ENCODE results near the gene DDX31.

Gene DDX31

DNA sequence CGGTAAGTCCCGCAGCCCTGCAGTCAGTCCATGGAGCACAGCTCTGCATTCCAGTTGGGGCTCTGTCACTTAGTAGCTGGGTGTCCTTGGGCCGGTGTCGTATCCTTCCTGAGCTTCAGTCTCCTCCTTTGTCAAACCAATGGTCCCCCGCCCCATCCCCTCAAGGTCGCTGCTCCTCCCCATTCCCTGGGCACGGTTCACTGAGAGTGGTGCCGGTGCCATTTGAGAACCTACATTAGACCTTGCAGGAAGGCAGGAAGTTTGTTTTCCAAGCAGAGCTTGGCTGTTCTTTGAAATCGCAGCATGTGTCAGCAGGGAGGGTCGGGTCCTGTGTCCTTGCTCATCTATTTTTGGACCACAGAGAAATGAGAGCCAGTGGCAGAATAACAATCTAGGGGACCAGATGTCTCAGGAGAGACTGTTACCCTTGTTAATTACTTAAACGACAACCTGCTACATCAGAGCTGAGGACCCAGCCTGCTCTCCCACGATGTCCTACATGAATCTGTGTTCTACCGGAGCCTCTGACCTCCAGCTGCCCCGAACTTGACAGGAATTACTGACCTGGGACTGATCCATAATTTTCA, 109.1 kb downstream of the DDX31 start:
- TF ChIP-seq, protein P1, sequence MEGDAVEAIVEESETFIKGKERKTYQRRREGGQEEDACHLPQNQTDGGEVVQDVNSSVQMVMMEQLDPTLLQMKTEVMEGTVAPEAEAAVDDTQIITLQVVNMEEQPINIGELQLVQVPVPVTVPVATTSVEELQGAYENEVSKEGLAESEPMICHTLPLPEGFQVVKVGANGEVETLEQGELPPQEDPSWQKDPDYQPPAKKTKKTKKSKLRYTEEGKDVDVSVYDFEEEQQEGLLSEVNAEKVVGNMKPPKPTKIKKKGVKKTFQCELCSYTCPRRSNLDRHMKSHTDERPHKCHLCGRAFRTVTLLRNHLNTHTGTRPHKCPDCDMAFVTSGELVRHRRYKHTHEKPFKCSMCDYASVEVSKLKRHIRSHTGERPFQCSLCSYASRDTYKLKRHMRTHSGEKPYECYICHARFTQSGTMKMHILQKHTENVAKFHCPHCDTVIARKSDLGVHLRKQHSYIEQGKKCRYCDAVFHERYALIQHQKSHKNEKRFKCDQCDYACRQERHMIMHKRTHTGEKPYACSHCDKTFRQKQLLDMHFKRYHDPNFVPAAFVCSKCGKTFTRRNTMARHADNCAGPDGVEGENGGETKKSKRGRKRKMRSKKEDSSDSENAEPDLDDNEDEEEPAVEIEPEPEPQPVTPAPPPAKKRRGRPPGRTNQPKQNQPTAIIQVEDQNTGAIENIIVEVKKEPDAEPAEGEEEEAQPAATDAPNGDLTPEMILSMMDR (IDR thresholded peaks at IDR 0.05; ENCODE audit: control extremely low read depth, extremely low read depth, low read depth, missing control alignments): no peak
- CTCF ChIA-PET: no interaction called here
- no peak for DNase-seq (ENCODE audit: extremely low spot score)
- POLR2A ChIA-PET: no interaction called here

DNA sequence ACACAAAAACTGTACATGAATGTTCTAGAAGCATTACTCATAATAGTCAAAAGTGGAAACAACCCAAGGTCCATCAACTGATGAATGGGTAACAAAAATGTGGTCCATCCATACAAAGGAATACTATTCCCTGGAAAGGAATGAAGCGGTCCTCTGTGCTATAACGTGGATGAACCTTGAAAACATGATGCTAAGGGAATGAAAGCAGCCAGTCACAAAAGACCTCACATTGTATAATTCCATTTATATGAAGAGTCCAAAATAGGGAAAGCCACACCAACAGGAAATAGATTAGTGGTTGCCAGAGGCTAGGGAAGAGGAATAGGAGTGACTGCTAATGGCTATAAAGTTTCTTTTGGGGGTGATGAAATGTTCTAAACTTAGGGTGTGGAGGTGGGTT, 110.1 kb downstream of the DDX31 start:
- POLR2A ChIA-PET: no interaction called here
- TF ChIP-seq, protein P1 (IDR thresholded peaks at IDR 0.05; ENCODE audit: control extremely low read depth, extremely low read depth, low read depth, missing control alignments): no peak
- CTCF ChIA-PET: no interaction called here
- DNase-seq (ENCODE audit: extremely low spot score): no peak

DNA sequence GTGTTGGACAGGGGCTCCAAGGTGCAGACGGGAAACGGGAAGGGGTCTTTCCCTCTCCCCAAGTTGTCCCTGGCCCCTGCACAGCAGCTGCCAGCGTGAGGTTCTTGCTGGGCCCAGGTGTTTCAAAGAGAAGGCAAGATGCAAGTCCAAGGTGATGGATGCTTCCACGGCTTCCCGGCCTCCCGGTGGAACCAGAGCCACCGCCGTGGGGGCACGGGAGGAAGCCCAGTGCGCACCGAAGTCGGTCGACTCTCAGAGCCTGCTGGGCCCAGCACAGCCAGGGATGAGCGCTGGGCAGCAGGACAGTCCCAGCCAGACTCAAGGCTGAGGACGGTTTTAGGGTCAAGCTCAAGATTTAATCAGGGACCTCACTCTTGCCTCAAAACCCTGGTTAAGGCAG, 112.6 kb downstream of the DDX31 start:
- CTCF ChIA-PET: no interaction called here

DNA sequence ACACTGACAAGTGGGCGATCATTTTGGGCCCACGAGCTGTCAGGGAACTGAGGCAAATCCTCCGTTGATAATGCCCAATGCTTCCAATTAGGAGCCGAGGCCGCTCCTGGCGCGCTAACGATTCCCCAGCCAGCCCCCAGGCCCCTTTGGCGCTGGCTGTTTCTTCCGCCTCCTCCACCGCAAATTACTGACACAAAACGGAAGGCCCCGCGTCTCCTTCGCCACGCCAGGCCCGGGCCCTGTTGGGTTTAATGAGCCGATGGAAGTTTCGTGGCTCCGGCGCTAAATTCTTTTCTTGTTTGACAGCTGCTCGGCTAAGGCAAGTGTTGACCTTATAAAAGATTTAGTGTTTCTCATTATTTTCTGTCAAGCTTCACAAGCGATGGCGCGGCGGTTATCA, 113.1 kb downstream of the DDX31 start:
- ChIA-PET CTCF (no interaction called here), POLR2A (no interaction called here)
- no peak for DNase-seq (ENCODE audit: extremely low spot score)
- TF ChIP-seq, protein P1 (IDR thresholded peaks at IDR 0.05; ENCODE audit: control extremely low read depth, extremely low read depth, low read depth, missing control alignments): no peak

More for the DNA sequence above, 112.6 kb downstream of the DDX31 start:
- TF ChIP-seq, protein P1 (IDR thresholded peaks at IDR 0.05; ENCODE audit: control extremely low read depth, extremely low read depth, low read depth, missing control alignments): no peak
- no peak for DNase-seq (ENCODE audit: extremely low spot score)
- POLR2A ChIA-PET: no interaction called here

DNA sequence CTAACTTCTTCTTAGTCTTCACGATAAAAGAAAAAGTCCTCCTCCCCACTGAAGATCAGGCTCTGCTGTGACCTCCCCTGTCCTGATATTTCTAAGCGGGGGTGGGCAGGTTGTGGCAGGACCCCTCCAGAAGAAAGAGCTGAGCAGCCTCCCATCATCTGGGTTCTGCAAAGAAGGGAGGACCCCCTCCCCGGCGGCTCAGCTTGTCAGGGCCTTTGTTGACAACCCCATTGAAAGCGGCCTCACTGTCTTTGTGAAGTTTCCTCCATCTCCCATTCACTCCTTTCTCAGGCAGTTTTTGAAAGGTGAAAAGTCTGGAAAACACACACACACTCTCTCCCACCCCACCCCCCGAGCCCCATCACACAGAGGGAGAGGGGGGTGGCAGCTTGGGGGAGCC, 113.5 kb downstream of the DDX31 start:
- DNase-seq (ENCODE audit: extremely low spot score): no peak
- ChIA-PET POLR2A (no interaction called here), CTCF (no interaction called here)
- TF ChIP-seq, protein P1 (IDR thresholded peaks at IDR 0.05; ENCODE audit: control extremely low read depth, extremely low read depth, low read depth, missing control alignments): no peak

DNA sequence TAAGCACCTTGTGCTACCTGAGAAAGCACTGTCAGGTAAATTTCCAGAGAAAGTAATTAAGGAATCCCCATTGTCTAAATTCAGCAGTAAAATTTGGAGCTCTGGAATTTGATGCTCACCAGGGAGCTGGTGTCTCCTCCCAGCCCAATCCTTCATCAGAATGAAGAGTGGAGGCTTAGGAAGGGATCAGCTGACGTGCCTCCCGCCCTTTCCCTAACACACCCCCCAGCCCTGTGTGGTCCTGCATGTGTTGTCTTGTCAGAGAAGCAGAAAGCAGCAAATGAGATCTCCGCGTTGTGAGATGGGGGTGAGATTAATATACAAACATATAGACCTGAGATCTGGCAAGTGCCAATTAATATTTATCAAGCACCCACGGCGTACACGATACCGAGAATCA, 114.3 kb downstream of the DDX31 start:
- POLR2A ChIA-PET: no interaction called here
- CTCF ChIA-PET: no interaction called here
- no peak for DNase-seq (ENCODE audit: extremely low spot score)
- TF ChIP-seq, protein P1 (IDR thresholded peaks at IDR 0.05; ENCODE audit: control extremely low read depth, extremely low read depth, low read depth, missing control alignments): no peak

DNA sequence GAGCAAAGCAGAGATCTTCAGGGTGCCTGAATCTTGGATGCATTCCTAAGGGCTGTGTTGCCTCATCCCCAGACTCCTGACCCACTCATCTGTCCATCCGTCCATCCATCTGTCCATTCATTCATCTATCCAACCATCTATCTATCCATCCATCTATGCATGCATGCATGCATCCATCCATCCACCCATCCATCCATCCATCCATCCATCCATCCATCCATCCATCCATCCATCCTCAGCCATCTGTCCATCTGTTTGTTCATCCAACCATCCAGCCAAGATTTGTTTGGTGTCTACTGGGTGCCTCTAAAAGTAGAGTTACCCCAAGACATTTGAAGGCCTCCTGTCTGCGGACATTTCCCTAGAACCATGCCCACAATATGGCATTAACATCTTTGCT, 115.0 kb downstream of the DDX31 start:
- TF ChIP-seq, protein P1 (IDR thresholded peaks at IDR 0.05; ENCODE audit: control extremely low read depth, extremely low read depth, low read depth, missing control alignments): no peak
- DNase-seq (ENCODE audit: extremely low spot score): no peak
- CTCF ChIA-PET: no interaction called here
- POLR2A ChIA-PET: no interaction called here

Data from GM10248 (cell line).